Smooth muscle cell (in vitro differentiated cells): Measurements from ENCODE around the gene EXOC4. TPM values are rescaled to one million over a fixed set of nuclear protein-coding genes. Genes with fewer than 3 reads are reported as not detected.

Experiments
- DNase-seq: peaks from one replicate; lab custom pipeline; 2025; ENCODE audit not compliant: unreplicated experiment; lab: John Stamatoyannopoulos, UW
- H2AFZ ChIP-seq: fragments of 200-600 bp; sonication (generic); 2 replicates; pipeline ENCODE4 v1.6.0; 2016; ENCODE audit warnings: antibody characterized with exemption, low read depth, mild to moderate bottlenecking
- H3F3A ChIP-seq: fragments of 200-600 bp; sonication (generic); 2 replicates; pipeline ENCODE4 v1.6.0; 2017; ENCODE audit warnings: antibody characterized with exemption, low read depth
- H3K27ac ChIP-seq: fragments of 200-600 bp; sonication (generic); 2 replicates; pipeline ENCODE4 v1.5.1; 2016; ENCODE audit warnings: low read depth, mild to moderate bottlenecking
- H3K27me3 ChIP-seq: fragments of 200-600 bp; sonication (generic); 2 replicates; pipeline ENCODE4 v1.6.1; 2016; ENCODE audit warnings: low read depth, mild to moderate bottlenecking
- H3K36me3 ChIP-seq: fragments of 200-600 bp; sonication (generic); 2 replicates; pipeline ENCODE4 v1.5.1; 2016; ENCODE audit warnings: low read depth
- H3K4me1 ChIP-seq: fragments of 200-600 bp; sonication (generic); 2 replicates; pipeline ENCODE4 v1.5.1; 2016; ENCODE audit warnings: low read depth
- H3K4me2 ChIP-seq: fragments of 200-600 bp; sonication (generic); 2 replicates; pipeline ENCODE4 v1.6.0; 2016; ENCODE audit warnings: mild to moderate bottlenecking
- H3K4me3 ChIP-seq: fragments of 200-600 bp; sonication (generic); 2 replicates; pipeline ENCODE4 v1.5.1; 2016; ENCODE audit warnings: mild to moderate bottlenecking
- H3K79me2 ChIP-seq: fragments of 200-600 bp; sonication (generic); 2 replicates; pipeline ENCODE4 v1.6.0; 2016; ENCODE audit warnings: low read depth, mild to moderate bottlenecking
- H3K9ac ChIP-seq: fragments of 200-600 bp; sonication (generic); 2 replicates; pipeline ENCODE4 v1.6.0; 2016; ENCODE audit warnings: low read depth
- H3K9me3 ChIP-seq: fragments of 200-600 bp; sonication (generic); replicated peaks from 2 replicates; pipeline ENCODE4 v1.5.1; 2016; ENCODE audit warnings: low read depth
- H4K20me1 ChIP-seq: fragments of 200-600 bp; sonication (generic); 2 replicates; pipeline ENCODE4 v1.6.0; 2016; ENCODE audit warnings: low read depth
- CTCF ChIP-seq: fragments of 200-600 bp; sonication (generic); IDR thresholded peaks from 2 replicates; pipeline ENCODE4 v1.5.1; 2017; ENCODE audit warnings: borderline replicate concordance, mild to moderate bottlenecking, antibody characterized with exemption; ENCODE audit not compliant: insufficient read depth, poor library complexity, severe bottlenecking
- WGBS: methylation state at CpG from one replicate; pipeline ENCODE4 v1.1.7; 2016; ENCODE audit warnings: low lambda C conversion rate; 5-methylcytosine and 5-hydroxymethylcytosine counted together
- polyA plus RNA-seq: library from polyadenylated mRNA; unstranded; fragments of >200 nt; fragmentation: Nextera tagmentation; extraction: Ambion mirVana; gene quantifications from 2 replicates; pipeline ENCODE4 v1.2.1, GENCODE V29; 2016
- total RNA-seq: library from RNA; depleted of rRNA; stranded (reverse); fragments of >200 nt; gene quantifications from 2 replicates; pipeline ENCODE4 v1.2.3, GENCODE V29; 2014

EXOC4 gene
- total and polyA plus RNA-seq, 2 experiments from 2014 or later: 21.5 to 47.1 TPM

- H3K36me3 ChIP-seq: peaks cover 4% of the 10 kb centered on the region
- peaks cover 26% of the 10 kb centered on the region for H3K9me3 ChIP-seq
- no peak overlapping the region for H3K9ac ChIP-seq
- H3K27ac ChIP-seq: no peak overlapping the region
- no peaks in the 10 kb centered on the region for H4K20me1 ChIP-seq
- no peaks in the 10 kb centered on the region for H3K79me2 ChIP-seq
- DNase-seq: no peak
- no peak overlapping the region for H3K4me2 ChIP-seq
- H3F3A ChIP-seq: no peaks in the 10 kb centered on the region
- TF ChIP-seq CTCF: no peak
- no peak overlapping the region for H3K4me3 ChIP-seq
- no peaks in the 10 kb centered on the region for H3K4me1 ChIP-seq
- no peaks in the 10 kb centered on the region for H3K27me3 ChIP-seq
- H2AFZ ChIP-seq: no peak overlapping the region
These were observed 666.9 kb downstream of the EXOC4 start for GRCh38 chr7:133919810-133920209.

GRCh38 chr7:133921635-133922182, 668.8 kb downstream of the EXOC4 start:
- no peaks in the 10 kb centered on the region for H3K27me3 ChIP-seq
- no peak overlapping the region for H2AFZ ChIP-seq
- H3K9me3 ChIP-seq: peaks cover 26% of the 10 kb centered on the region
- no peak for DNase-seq
- no peak overlapping the region for H3K4me2 ChIP-seq
- H4K20me1 ChIP-seq: no peaks in the 10 kb centered on the region
- no peaks in the 10 kb centered on the region for H3F3A ChIP-seq
- H3K9ac ChIP-seq: no peak overlapping the region
- no peak overlapping the region for H3K27ac ChIP-seq
- no peak for TF ChIP-seq CTCF
- no peaks in the 10 kb centered on the region for H3K79me2 ChIP-seq
- H3K36me3 ChIP-seq: peaks cover 4% of the 10 kb centered on the region
- H3K4me3 ChIP-seq: no peak overlapping the region
- H3K4me1 ChIP-seq: no peaks in the 10 kb centered on the region

- no peaks in the 10 kb centered on the region for H3F3A ChIP-seq
- no peaks in the 10 kb centered on the region for H3K27me3 ChIP-seq
- H3K4me3 ChIP-seq: no peak overlapping the region
- H3K9me3 ChIP-seq: peaks cover 26% of the 10 kb centered on the region
- H4K20me1 ChIP-seq: no peaks in the 10 kb centered on the region
- H3K4me1 ChIP-seq: no peaks in the 10 kb centered on the region
- WGBS: 88% methylated on average over 4 of the region's 4 CpGs
- no peak overlapping the region for H3K4me2 ChIP-seq
- DNase-seq: no peak
- peaks cover 4% of the 10 kb centered on the region for H3K36me3 ChIP-seq
- no peak for TF ChIP-seq CTCF
- H2AFZ ChIP-seq: no peak overlapping the region
- no peak overlapping the region for H3K9ac ChIP-seq
- no peaks in the 10 kb centered on the region for H3K79me2 ChIP-seq
- no peak overlapping the region for H3K27ac ChIP-seq
These were observed 671.1 kb downstream of the EXOC4 start for GRCh38 chr7:133923974-133924373.

GRCh38 chr7:133931053-133931452, 678.2 kb downstream of the EXOC4 start:
- H2AFZ ChIP-seq: no peak overlapping the region
- no peak for DNase-seq
- no peak overlapping the region for H3K9ac ChIP-seq
- H3K27me3 ChIP-seq: no peaks in the 10 kb centered on the region
- no peaks in the 10 kb centered on the region for H3K36me3 ChIP-seq
- no peaks in the 10 kb centered on the region for H3F3A ChIP-seq
- TF ChIP-seq CTCF: no peak
- H3K4me3 ChIP-seq: no peak overlapping the region
- H3K79me2 ChIP-seq: no peaks in the 10 kb centered on the region
- 53% methylated on average over 1 of the region's 1 CpG for WGBS
- H4K20me1 ChIP-seq: no peaks in the 10 kb centered on the region
- no peak overlapping the region for H3K4me2 ChIP-seq
- H3K27ac ChIP-seq: no peak overlapping the region
- peaks cover 8% of the 10 kb centered on the region for H3K4me1 ChIP-seq
- no peaks in the 10 kb centered on the region for H3K9me3 ChIP-seq
